Measurements from ENCODE around the gene CADPS. TPM values are rescaled to one million over a fixed set of nuclear protein-coding genes. Genes with fewer than 3 reads are reported as not detected.

CADPS gene
- total RNA-seq, 1 experiment from 2014 or later, result not detected

- ChIA-PET POLR2A (ENCODE audit: low non-redundant PET) (no interaction called here), CTCF (no interaction called here)
- DNase-seq (ENCODE audit: low spot score), result peak; percentile 14
- H3K4me3 ChIP-seq (ENCODE audit: low read depth, low read length, poor library complexity, severe bottlenecking), result no peak overlapping the region
- intact Hi-C loops (cut with micrococcal nuclease; ENCODE audit: unreplicated experiment), result loop anchor here (5.0 kb wide), 1 partner anchor 226 kb away; no protein-coding TSS in a partner anchor
- H3K4me1 ChIP-seq (ENCODE audit: insufficient read depth, low read length, poor library complexity, severe bottlenecking), result no peaks in the 10 kb centered on the region
- H3K27me3 ChIP-seq (replicated peaks; ENCODE audit: insufficient read depth, low read depth, low read length, poor library complexity), result no peaks in the 10 kb centered on the region
- TF ChIP-seq EZH2 (IDR thresholded peaks at IDR 0.05; ENCODE audit: borderline replicate concordance, low read depth, low read length, poor library complexity, severe bottlenecking), result no peak
- TF ChIP-seq, protein P1, sequence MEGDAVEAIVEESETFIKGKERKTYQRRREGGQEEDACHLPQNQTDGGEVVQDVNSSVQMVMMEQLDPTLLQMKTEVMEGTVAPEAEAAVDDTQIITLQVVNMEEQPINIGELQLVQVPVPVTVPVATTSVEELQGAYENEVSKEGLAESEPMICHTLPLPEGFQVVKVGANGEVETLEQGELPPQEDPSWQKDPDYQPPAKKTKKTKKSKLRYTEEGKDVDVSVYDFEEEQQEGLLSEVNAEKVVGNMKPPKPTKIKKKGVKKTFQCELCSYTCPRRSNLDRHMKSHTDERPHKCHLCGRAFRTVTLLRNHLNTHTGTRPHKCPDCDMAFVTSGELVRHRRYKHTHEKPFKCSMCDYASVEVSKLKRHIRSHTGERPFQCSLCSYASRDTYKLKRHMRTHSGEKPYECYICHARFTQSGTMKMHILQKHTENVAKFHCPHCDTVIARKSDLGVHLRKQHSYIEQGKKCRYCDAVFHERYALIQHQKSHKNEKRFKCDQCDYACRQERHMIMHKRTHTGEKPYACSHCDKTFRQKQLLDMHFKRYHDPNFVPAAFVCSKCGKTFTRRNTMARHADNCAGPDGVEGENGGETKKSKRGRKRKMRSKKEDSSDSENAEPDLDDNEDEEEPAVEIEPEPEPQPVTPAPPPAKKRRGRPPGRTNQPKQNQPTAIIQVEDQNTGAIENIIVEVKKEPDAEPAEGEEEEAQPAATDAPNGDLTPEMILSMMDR (conservative IDR thresholded peaks at IDR 0.05; ENCODE audit: low read depth, low read length), result peak; percentile 51
- H3K36me3 ChIP-seq (ENCODE audit: insufficient read depth, low read length, poor library complexity, severe bottlenecking), result no peaks in the 10 kb centered on the region
- H3K9me3 ChIP-seq (ENCODE audit: low read depth, low read length, poor library complexity, severe bottlenecking), result no peaks in the 10 kb centered on the region
- no TSS peak for BruUV-seq (replicated peaks)
- H3K27ac ChIP-seq (ENCODE audit: low read depth, low read length, poor library complexity, severe bottlenecking), result no peak overlapping the region
These were observed 316.6 kb downstream of the CADPS start for GRCh38 chr3:62558549-62559112.

DNA sequence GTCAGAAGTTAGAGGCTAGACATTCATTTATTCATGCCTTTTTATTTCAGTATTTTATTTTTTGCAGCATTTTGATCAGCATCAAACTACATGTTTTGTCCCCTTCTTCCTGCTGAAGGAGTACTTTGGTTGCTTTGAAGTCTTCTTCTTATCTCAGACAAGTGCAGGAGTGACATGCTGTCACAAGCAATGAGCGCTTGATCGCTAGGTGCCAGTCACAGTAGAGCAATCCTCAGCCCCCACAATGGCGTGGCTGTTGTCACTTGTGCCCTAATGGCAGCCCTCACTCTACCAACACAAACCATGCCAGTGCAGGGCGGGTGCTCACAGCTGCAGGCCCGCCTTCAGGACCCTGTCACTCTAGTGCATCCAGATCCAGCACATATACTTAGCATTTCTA lies 317.2 kb downstream of the CADPS start:
- POLR2A ChIA-PET (ENCODE audit: low non-redundant PET), result no interaction called here

DNA sequence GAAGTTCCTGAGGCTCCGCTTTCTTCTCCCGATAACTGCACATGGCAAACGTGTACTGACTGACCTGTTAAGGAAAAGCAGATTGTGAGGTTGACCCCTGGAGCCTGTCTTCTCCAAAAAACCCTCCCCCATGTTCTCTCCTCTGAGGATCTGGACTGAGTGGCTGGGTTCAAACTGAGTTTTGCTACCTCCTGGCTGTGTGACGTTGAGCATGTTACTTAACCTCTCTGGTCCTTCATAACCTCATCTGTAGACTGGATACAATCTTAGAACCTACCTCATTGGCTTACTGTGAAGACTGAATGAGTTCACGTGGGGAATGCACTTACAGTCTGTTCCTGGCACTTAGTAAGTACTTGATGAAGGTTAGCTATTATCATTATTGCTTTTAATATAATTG lies 317.8 kb downstream of the CADPS start:
- intact Hi-C loops (cut with micrococcal nuclease; ENCODE audit: unreplicated experiment), result loop anchor here (5.0 kb wide), 1 partner anchor 225 kb away; no protein-coding TSS in a partner anchor
- ChIA-PET CTCF (no interaction called here), POLR2A (ENCODE audit: low non-redundant PET) (no interaction called here)
- H3K36me3 ChIP-seq (ENCODE audit: insufficient read depth, low read length, poor library complexity, severe bottlenecking), result no peaks in the 10 kb centered on the region
- no peak overlapping the region for H3K4me3 ChIP-seq (ENCODE audit: low read depth, low read length, poor library complexity, severe bottlenecking)
- no peaks in the 10 kb centered on the region for H3K4me1 ChIP-seq (ENCODE audit: insufficient read depth, low read length, poor library complexity, severe bottlenecking)
- no peak for TF ChIP-seq EZH2 (IDR thresholded peaks at IDR 0.05; ENCODE audit: borderline replicate concordance, low read depth, low read length, poor library complexity, severe bottlenecking)
- TF ChIP-seq, protein P1 (conservative IDR thresholded peaks at IDR 0.05; ENCODE audit: low read depth, low read length), result no peak
- no peaks in the 10 kb centered on the region for H3K27me3 ChIP-seq (replicated peaks; ENCODE audit: insufficient read depth, low read depth, low read length, poor library complexity)
- no peak overlapping the region for H3K27ac ChIP-seq (ENCODE audit: low read depth, low read length, poor library complexity, severe bottlenecking)
- no TSS peak for BruUV-seq (replicated peaks)
- no peak for DNase-seq (ENCODE audit: low spot score)
- no peaks in the 10 kb centered on the region for H3K9me3 ChIP-seq (ENCODE audit: low read depth, low read length, poor library complexity, severe bottlenecking)

More for the DNA sequence above, 317.2 kb downstream of the CADPS start:
- no TSS peak for BruUV-seq (replicated peaks)
- H3K27ac ChIP-seq (ENCODE audit: low read depth, low read length, poor library complexity, severe bottlenecking), result no peak overlapping the region
- CTCF ChIA-PET, result no interaction called here
- no peak for TF ChIP-seq EZH2 (IDR thresholded peaks at IDR 0.05; ENCODE audit: borderline replicate concordance, low read depth, low read length, poor library complexity, severe bottlenecking)
- TF ChIP-seq, protein P1 (conservative IDR thresholded peaks at IDR 0.05; ENCODE audit: low read depth, low read length), result no peak
- H3K4me3 ChIP-seq (ENCODE audit: low read depth, low read length, poor library complexity, severe bottlenecking), result no peak overlapping the region
- no peaks in the 10 kb centered on the region for H3K9me3 ChIP-seq (ENCODE audit: low read depth, low read length, poor library complexity, severe bottlenecking)
- intact Hi-C loops (cut with micrococcal nuclease; ENCODE audit: unreplicated experiment), result loop anchor here (5.0 kb wide), 1 partner anchor 226 kb away; no protein-coding TSS in a partner anchor
- no peaks in the 10 kb centered on the region for H3K4me1 ChIP-seq (ENCODE audit: insufficient read depth, low read length, poor library complexity, severe bottlenecking)
- no peaks in the 10 kb centered on the region for H3K36me3 ChIP-seq (ENCODE audit: insufficient read depth, low read length, poor library complexity, severe bottlenecking)
- no peaks in the 10 kb centered on the region for H3K27me3 ChIP-seq (replicated peaks; ENCODE audit: insufficient read depth, low read depth, low read length, poor library complexity)
- no peak for DNase-seq (ENCODE audit: low spot score)

Measured in A673 (cell line).